ENCODE measurements around the gene USP7.

Gene USP7

DNA sequence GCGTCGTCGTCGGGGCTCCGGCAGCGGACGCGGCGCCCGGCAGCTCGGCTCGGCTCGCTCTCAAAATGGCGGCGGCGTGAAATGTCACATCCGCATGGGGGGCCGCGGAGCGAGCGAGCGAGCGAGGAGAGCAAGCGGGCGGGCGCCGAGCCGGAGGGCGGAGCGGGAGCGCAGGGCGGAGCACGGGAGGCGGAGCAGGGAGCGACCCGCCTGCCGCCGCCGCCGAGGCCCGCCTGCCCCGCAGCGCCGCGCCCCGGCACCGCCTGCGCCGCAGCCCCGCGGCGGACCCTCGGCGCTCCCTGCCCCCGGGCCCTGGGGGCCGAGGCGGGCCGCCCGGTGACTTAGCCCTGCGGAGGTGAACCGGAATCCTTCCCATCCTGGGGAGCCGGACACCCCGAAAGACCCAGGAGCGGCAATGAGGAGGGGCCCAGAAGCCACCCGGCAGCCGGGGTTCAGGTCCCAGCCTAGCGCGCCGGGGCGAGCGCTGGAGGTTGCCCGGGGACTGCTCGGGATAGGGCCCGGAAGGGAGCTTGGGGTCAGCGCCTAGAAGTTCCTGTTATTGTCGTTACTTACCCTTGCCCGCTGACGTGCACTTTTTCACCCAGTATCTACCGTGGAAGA lies at the start of gene USP7:
Gene USP7 (minus strand): TSS at position 86 of the 621 bp plus-strand sequence. CDS start 621 bp downstream, outside the sequence.
- H3K4me2 ChIP-seq = peak within 1 kb of the TSS; percentile 98
- H3K36me3 ChIP-seq (ENCODE audit: insufficient read depth) = no peaks in the 10 kb centered on the region
- TF ChIP-seq, protein P1, sequence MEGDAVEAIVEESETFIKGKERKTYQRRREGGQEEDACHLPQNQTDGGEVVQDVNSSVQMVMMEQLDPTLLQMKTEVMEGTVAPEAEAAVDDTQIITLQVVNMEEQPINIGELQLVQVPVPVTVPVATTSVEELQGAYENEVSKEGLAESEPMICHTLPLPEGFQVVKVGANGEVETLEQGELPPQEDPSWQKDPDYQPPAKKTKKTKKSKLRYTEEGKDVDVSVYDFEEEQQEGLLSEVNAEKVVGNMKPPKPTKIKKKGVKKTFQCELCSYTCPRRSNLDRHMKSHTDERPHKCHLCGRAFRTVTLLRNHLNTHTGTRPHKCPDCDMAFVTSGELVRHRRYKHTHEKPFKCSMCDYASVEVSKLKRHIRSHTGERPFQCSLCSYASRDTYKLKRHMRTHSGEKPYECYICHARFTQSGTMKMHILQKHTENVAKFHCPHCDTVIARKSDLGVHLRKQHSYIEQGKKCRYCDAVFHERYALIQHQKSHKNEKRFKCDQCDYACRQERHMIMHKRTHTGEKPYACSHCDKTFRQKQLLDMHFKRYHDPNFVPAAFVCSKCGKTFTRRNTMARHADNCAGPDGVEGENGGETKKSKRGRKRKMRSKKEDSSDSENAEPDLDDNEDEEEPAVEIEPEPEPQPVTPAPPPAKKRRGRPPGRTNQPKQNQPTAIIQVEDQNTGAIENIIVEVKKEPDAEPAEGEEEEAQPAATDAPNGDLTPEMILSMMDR (conservative IDR thresholded peaks at IDR 0.05; ENCODE audit: low read depth, low read length) = no peak
- no peak within 1 kb of the TSS for H3K4me3 ChIP-seq (IDR thresholded peaks at IDR 0.05; ENCODE audit: insufficient read depth, low read depth, low read length)
- H3K27me3 ChIP-seq (ENCODE audit: insufficient read depth, low read depth) = no peaks in the 10 kb centered on the region
- peaks cover 37% of the 10 kb centered on the region for H3K4me1 ChIP-seq (ENCODE audit: low read depth, poor library complexity, severe bottlenecking)
- peaks cover 33% of the 10 kb centered on the region for H4K20me1 ChIP-seq (ENCODE audit: insufficient read depth)
- peaks cover 46% of the 10 kb centered on the region for H3K79me2 ChIP-seq (ENCODE audit: insufficient read depth, low read depth)
- peak within 1 kb of the TSS; percentile 90 for H2AFZ ChIP-seq (ENCODE audit: low read depth)
- H3K27ac ChIP-seq = peak within 1 kb of the TSS; percentile 97
- peak within 1 kb of the TSS; percentile 98 for H3K9ac ChIP-seq

DNA sequence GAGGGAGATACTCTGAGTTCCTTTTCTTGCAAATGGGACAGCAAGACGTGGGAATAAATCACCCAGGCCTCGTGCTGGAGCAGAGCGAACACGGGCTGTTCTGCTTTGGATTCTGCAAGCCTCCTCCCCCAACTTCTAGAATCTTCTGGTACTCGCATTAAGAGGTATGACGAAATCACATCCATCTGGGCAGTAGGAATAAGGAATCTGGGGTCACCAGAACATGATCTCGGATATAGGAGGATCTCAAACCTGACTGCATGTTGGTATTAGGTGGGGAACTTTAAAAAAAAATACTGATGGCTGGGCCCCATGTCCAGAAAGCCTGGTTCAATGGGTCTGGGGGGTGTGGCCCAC lies 49.8 kb upstream of the USP7 start:
- Histone ChIP-seq H3K79me2 (ENCODE audit: insufficient read depth, low read depth) (no peaks in the 10 kb centered on the region), H3K4me3 (IDR thresholded peaks at IDR 0.05; ENCODE audit: insufficient read depth, low read depth, low read length) (no peak overlapping the region), H3K9ac (no peak overlapping the region), H3K27me3 (ENCODE audit: insufficient read depth, low read depth) (no peaks in the 10 kb centered on the region), H3K4me2 (no peak overlapping the region), H4K20me1 (ENCODE audit: insufficient read depth) (no peaks in the 10 kb centered on the region), H3K27ac (no peak overlapping the region), H3K36me3 (ENCODE audit: insufficient read depth) (no peaks in the 10 kb centered on the region), H2AFZ (ENCODE audit: low read depth) (no peak overlapping the region), H3K4me1 (ENCODE audit: low read depth, poor library complexity, severe bottlenecking) (peaks cover 8% of the 10 kb centered on the region)
- TF ChIP-seq, protein P1 (conservative IDR thresholded peaks at IDR 0.05; ENCODE audit: low read depth, low read length) = no peak

DNA sequence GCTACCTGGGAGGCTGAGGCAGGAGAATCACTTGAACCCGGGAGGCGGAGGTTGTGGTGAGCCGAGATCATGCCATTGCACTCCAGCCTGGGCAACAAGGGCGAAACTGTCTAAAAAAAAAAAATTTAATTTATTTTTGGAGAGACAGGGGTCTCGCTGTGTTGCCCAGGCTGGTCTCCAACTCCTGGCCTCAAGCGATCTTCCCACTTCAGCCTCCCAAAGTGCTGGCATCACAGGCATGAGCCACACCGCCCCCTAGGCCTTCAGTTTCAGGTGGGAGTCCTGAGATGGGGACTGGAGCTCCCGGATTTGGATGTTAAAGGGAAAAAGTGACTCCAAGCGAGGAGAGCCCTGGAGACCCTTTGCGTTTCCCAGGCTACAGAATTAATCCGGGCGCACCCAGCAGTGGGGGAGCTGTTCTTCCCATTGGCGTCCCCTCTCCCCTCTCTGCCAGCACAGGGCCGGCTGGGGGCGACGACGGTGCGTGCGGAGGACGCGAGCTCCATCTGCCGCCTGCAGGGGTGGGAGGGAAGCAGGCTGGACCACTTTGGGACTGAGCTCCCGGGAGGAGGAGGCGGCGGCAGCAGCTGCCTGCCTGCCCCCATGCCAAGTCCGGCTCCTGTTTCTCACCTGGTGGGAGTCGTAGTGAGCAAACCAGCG lies 49.3 kb upstream of the USP7 start:
- TF ChIP-seq, protein P1 (conservative IDR thresholded peaks at IDR 0.05; ENCODE audit: low read depth, low read length) = no peak
- Histone ChIP-seq H3K27me3 (ENCODE audit: insufficient read depth, low read depth) (no peaks in the 10 kb centered on the region), H3K4me2 (no peak overlapping the region), H3K9ac (no peak overlapping the region), H3K27ac (no peak overlapping the region), H3K4me1 (ENCODE audit: low read depth, poor library complexity, severe bottlenecking) (peaks cover 8% of the 10 kb centered on the region), H2AFZ (ENCODE audit: low read depth) (no peak overlapping the region), H4K20me1 (ENCODE audit: insufficient read depth) (no peaks in the 10 kb centered on the region), H3K4me3 (IDR thresholded peaks at IDR 0.05; ENCODE audit: insufficient read depth, low read depth, low read length) (no peak overlapping the region), H3K79me2 (ENCODE audit: insufficient read depth, low read depth) (no peaks in the 10 kb centered on the region), H3K36me3 (ENCODE audit: insufficient read depth) (no peaks in the 10 kb centered on the region)

DNA sequence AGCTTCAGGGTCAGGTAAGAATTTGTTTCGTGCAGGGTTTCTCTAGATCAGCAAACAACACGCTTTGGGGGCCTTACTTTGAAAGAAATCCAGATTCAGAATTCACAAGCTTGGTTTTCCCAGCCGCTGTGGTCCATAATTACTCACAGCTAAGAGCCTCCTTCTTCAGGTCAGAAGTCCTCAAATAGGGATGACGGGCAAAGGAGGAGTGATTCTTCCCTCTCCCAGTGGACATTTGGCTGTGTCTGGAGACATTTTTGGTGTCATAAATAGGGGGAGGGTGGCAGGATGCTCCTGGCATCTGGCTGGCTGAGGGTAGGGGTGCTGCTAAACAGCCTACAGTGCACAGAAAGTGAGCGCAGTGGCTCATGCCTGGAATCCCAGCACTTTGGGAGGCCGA lies 48.6 kb upstream of the USP7 start:
- H3K27me3 ChIP-seq (ENCODE audit: insufficient read depth, low read depth) = no peaks in the 10 kb centered on the region

More for the DNA sequence above, 48.6 kb upstream of the USP7 start:
- Histone ChIP-seq H3K9ac (no peak overlapping the region), H4K20me1 (ENCODE audit: insufficient read depth) (no peaks in the 10 kb centered on the region), H3K79me2 (ENCODE audit: insufficient read depth, low read depth) (no peaks in the 10 kb centered on the region), H3K4me1 (ENCODE audit: low read depth, poor library complexity, severe bottlenecking) (peaks cover 8% of the 10 kb centered on the region), H3K4me3 (IDR thresholded peaks at IDR 0.05; ENCODE audit: insufficient read depth, low read depth, low read length) (no peak overlapping the region), H3K4me2 (no peak overlapping the region), H2AFZ (ENCODE audit: low read depth) (no peak overlapping the region), H3K27ac (no peak overlapping the region), H3K36me3 (ENCODE audit: insufficient read depth) (no peaks in the 10 kb centered on the region)
- TF ChIP-seq, protein P1 (conservative IDR thresholded peaks at IDR 0.05; ENCODE audit: low read depth, low read length) = no peak
